ENCODE measurements around the gene OVAAL. TPM values are rescaled to one million over a fixed set of nuclear protein-coding genes. Genes with fewer than 3 reads are reported as not detected.

Gene OVAAL
- total and polyA plus RNA-seq, 4 donors, result not detected

DNA sequence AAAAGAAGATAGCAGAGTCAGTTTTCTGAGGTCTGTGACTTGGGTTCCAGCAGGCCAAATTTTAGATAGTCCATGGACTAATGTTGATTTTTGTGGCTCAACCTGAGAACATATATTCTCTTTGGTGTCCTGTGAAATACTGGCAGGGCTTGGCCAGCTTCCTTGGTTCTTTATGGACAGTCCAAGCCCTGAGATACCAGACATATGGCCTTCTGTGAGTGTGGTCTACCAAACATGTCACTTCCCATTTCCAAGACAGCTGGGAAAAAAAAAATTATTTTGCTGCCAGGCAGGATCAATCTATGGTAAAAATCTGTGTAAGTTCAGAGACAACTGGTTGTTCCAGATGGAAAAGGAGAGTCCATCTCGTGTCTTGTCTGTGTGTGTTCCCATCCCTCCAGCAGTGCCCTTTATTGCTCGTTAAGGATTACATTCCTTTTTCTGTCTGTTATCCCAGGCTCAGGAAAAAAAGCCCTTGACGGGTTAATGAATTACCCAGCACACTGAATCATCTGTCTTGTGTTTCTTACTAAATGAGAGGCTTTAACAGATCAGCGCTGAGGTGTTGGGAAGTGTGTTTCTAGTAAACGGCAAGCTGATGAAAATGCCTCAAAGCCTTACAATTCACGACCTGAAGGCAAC lies 39.7 kb downstream of the OVAAL start:
- no peak for DNase-seq (ENCODE audit: low spot score)
- Histone ChIP-seq H3K27ac (ENCODE audit: low read depth in 1 of 2, low read length in 2 of 2) (no peak overlapping the region), H3K4me3 (ENCODE audit: low read depth in 1 of 3, low read length in 3 of 3) (no peak overlapping the region), H3K36me3 (ENCODE audit: control insufficient read depth in 4 of 4, insufficient read depth in 3 of 4, low read depth in 1 of 4, low read length in 3 of 4) (no peaks in the 10 kb centered on the region), H3K4me1 (ENCODE audit: control insufficient read depth in 4 of 4, insufficient read depth in 4 of 4, low read length in 3 of 4) (peaks cover 0 to 2% (median 0%) of the 10 kb centered on the region in 4 donors), H3K9me3 (ENCODE audit: control insufficient read depth in 4 of 4, low read length in 3 of 4) (no peaks in the 10 kb centered on the region), H3K27me3 (ENCODE audit: control insufficient read depth in 4 of 4, insufficient read depth in 4 of 4, low read length in 3 of 4) (no peaks in the 10 kb centered on the region), H3K9ac (ENCODE audit: low read depth in 1 of 2, low read length in 2 of 2) (no peak overlapping the region)
- 37% methylated on average over 6 of the region's 6 CpGs for WGBS
- TF ChIP-seq FOXA2 (IDR thresholded peaks at IDR 0.05), result no peak
- TF ChIP-seq FOXA1 (IDR thresholded peaks at IDR 0.05), result no peak
- no peak for TF ChIP-seq YY1 (IDR thresholded peaks at IDR 0.05)

DNA sequence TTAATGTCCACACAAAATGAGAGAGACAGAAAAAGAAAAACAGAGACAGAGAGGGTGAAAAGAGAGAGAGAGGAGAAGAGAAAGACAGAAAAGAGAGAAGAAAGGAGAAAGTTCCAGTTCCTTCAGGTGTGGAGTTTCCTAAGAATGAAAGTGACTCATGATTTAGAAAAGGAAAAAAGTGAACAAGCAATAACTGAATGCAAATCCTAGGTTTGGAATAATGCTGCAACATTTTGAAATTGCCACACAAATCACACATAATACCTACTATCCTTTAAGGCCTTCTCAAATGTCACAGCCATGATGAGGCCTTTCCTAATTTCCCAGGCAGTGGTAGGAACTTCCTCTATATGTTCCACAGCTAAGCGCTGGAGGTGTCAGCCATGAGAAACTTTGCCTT lies 41.6 kb downstream of the OVAAL start:
- Histone ChIP-seq H3K9ac (ENCODE audit: low read depth in 1 of 2, low read length in 2 of 2) (no peak overlapping the region), H3K9me3 (ENCODE audit: control insufficient read depth in 4 of 4, low read length in 3 of 4) (no peaks in the 10 kb centered on the region), H3K4me1 (ENCODE audit: control insufficient read depth in 4 of 4, insufficient read depth in 4 of 4, low read length in 3 of 4) (peaks cover 0 to 2% (median 0%) of the 10 kb centered on the region in 4 donors), H3K27me3 (ENCODE audit: control insufficient read depth in 4 of 4, insufficient read depth in 4 of 4, low read length in 3 of 4) (no peaks in the 10 kb centered on the region), H3K27ac (ENCODE audit: low read depth in 1 of 2, low read length in 2 of 2) (no peak overlapping the region), H3K4me3 (ENCODE audit: low read depth in 1 of 3, low read length in 3 of 3) (no peak overlapping the region), H3K36me3 (ENCODE audit: control insufficient read depth in 4 of 4, insufficient read depth in 3 of 4, low read depth in 1 of 4, low read length in 3 of 4) (no peaks in the 10 kb centered on the region)
- 97% methylated on average over 1 of the region's 1 CpG for WGBS
- TF ChIP-seq FOXA2 (IDR thresholded peaks at IDR 0.05), result no peak
- DNase-seq (ENCODE audit: low spot score), result no peak

- no peaks in the 10 kb centered on the region for H3K27me3 ChIP-seq (ENCODE audit: control insufficient read depth in 4 of 4, insufficient read depth in 4 of 4, low read length in 3 of 4)
- H3K36me3 ChIP-seq (ENCODE audit: control insufficient read depth in 4 of 4, insufficient read depth in 3 of 4, low read depth in 1 of 4, low read length in 3 of 4), result no peaks in the 10 kb centered on the region
- H3K4me3 ChIP-seq (ENCODE audit: low read depth in 1 of 3, low read length in 3 of 3), result no peak overlapping the region
- no peak overlapping the region for H3K9ac ChIP-seq (ENCODE audit: low read depth in 1 of 2, low read length in 2 of 2)
- no peak overlapping the region for H3K27ac ChIP-seq (ENCODE audit: low read depth in 1 of 2, low read length in 2 of 2)
- H3K9me3 ChIP-seq (ENCODE audit: control insufficient read depth in 4 of 4, low read length in 3 of 4), result no peaks in the 10 kb centered on the region
- H3K4me1 ChIP-seq (ENCODE audit: control insufficient read depth in 4 of 4, insufficient read depth in 4 of 4, low read length in 3 of 4), result peaks cover 0 to 2% (median 0%) of the 10 kb centered on the region in 4 donors
- TF ChIP-seq EGR1 (IDR thresholded peaks at IDR 0.05; ENCODE audit: low read depth in 2 of 2) (no peak), GABPA (IDR thresholded peaks at IDR 0.05 in 1 of 2, conservative IDR thresholded peaks at IDR 0.05 in 1 of 2) (no peak), RXRA (IDR thresholded peaks at IDR 0.05) (no peak), FOXA1 (IDR thresholded peaks at IDR 0.05) (no peak), REST (IDR thresholded peaks at IDR 0.05) (no peak), SP1 (IDR thresholded peaks at IDR 0.05) (no peak), ZBTB33 (IDR thresholded peaks at IDR 0.05) (no peak), MAX (IDR thresholded peaks at IDR 0.05) (no peak), JUND (IDR thresholded peaks at IDR 0.05) (no peak), HNF4A (conservative IDR thresholded peaks at IDR 0.05) (no peak), RAD21 (IDR thresholded peaks at IDR 0.05) (no peak), YY1 (IDR thresholded peaks at IDR 0.05) (no peak), FOXA2 (IDR thresholded peaks at IDR 0.05) (no peak), NR2F2 (IDR thresholded peaks at IDR 0.05) (no peak), TAF1 (conservative IDR thresholded peaks at IDR 0.05) (no peak), HNF4G (IDR thresholded peaks at IDR 0.05) (no peak)
- TF ChIP-seq, protein P1, sequence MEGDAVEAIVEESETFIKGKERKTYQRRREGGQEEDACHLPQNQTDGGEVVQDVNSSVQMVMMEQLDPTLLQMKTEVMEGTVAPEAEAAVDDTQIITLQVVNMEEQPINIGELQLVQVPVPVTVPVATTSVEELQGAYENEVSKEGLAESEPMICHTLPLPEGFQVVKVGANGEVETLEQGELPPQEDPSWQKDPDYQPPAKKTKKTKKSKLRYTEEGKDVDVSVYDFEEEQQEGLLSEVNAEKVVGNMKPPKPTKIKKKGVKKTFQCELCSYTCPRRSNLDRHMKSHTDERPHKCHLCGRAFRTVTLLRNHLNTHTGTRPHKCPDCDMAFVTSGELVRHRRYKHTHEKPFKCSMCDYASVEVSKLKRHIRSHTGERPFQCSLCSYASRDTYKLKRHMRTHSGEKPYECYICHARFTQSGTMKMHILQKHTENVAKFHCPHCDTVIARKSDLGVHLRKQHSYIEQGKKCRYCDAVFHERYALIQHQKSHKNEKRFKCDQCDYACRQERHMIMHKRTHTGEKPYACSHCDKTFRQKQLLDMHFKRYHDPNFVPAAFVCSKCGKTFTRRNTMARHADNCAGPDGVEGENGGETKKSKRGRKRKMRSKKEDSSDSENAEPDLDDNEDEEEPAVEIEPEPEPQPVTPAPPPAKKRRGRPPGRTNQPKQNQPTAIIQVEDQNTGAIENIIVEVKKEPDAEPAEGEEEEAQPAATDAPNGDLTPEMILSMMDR (IDR thresholded peaks at IDR 0.05; ENCODE audit: low read depth, low read length, missing input control), result no peak
- TF ChIP-seq, protein P2, sequence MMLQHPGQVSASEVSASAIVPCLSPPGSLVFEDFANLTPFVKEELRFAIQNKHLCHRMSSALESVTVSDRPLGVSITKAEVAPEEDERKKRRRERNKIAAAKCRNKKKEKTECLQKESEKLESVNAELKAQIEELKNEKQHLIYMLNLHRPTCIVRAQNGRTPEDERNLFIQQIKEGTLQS (IDR thresholded peaks at IDR 0.05), result no peak
- 72% methylated on average over 1 of the region's 1 CpG for WGBS
- no peak for DNase-seq (ENCODE audit: low spot score)
Observed at GRCh38 chr1:180601512-180601911, 42.7 kb downstream of the OVAAL start.
